GM12878 (cell line): Measurements from ENCODE around the gene IQGAP3. TPM values are rescaled to one million over a fixed set of nuclear protein-coding genes. Genes with fewer than 3 reads are reported as not detected.

Experiments used
- ATAC-seq: fragments of 200-7000 bp; cut with Tn5 transposase; 3 replicates; pipeline ENCODE4 v1.9.1; 2020; ENCODE audit warnings: mild to moderate bottlenecking, moderate library complexity
- BruUV-seq: library from RNA; stranded (reverse); fragments of 400-500 nt; replicated peaks from 2 replicates; lab custom pipeline; 2021; lab: Mats Ljungman, UMichigan
- CTCF ChIA-PET: fragments of 300-600 bp; sonication (Branson Sonifier 250); formaldehyde crosslinking; extraction: SDS; loops from one replicate; lab custom pipeline; 2021; ENCODE audit warnings: inconsistent platforms; lab: Yijun Ruan, JAX
- POLR2A ChIA-PET: fragments of 350-600 bp; formaldehyde crosslinking; extraction: SDS; loops from one replicate; lab custom pipeline; 2021; ENCODE audit warnings: inconsistent platforms; lab: Charles Lee
- RAD21 ChIA-PET: fragments of 300-600 bp; sonication (Branson Sonifier 250); formaldehyde crosslinking; loops from one replicate; lab custom pipeline; 2023; ENCODE audit warnings: antibody characterized with exemption; ENCODE audit not compliant: unreplicated experiment; lab: Charles Lee
- SMC1A ChIA-PET: fragments of 300-600 bp; sonication (Branson Sonifier 250); formaldehyde crosslinking; loops from one replicate; lab custom pipeline; 2023; ENCODE audit not compliant: unreplicated experiment, uncharacterized antibody; lab: Charles Lee
- DNase-seq: peaks from one replicate; pipeline ENCODE4 v3.0.0-alpha.2; 2011; ENCODE audit warnings: low read depth, low spot score
- FAIRE-seq: peaks from 3 replicates; lab custom pipeline; 2011; peaks lifted over from hg19 to GRCh38; lab: Jason Lieb, UNC
- H2AFZ ChIP-seq: 2 replicates; pipeline ENCODE4 v1.6.0; 2011; ENCODE audit warnings: low read depth, low read length, control low read depth; ENCODE audit not compliant: control insufficient read depth
- H3K27ac ChIP-seq: 2 replicates; pipeline ENCODE4 v1.5.1; 2011; ENCODE audit warnings: control low read depth; ENCODE audit not compliant: control insufficient read depth, insufficient read depth
- H3K27me3 ChIP-seq, 2 experiments: replicated peaks in 1 of 2; 2 replicates each; pipeline versions ENCODE4 v1.6.0 to v1.6.1; 2011; ENCODE audit warnings: low read length in 1 of 2; ENCODE audit not compliant: control insufficient read depth in 2 of 2, insufficient read depth in 2 of 2
- H3K36me3 ChIP-seq, 2 experiments: 2 replicates each; pipeline ENCODE4 v1.5.1; 2011; ENCODE audit warnings: low read length in 1 of 2; ENCODE audit not compliant: control insufficient read depth in 2 of 2, insufficient read depth in 2 of 2
- H3K4me1 ChIP-seq: 2 replicates; pipeline ENCODE4 v1.6.1; 2011; ENCODE audit warnings: mild to moderate bottlenecking, low read length, moderate library complexity, mixed read lengths; ENCODE audit not compliant: control insufficient read depth, insufficient read depth
- H3K4me2 ChIP-seq: 2 replicates; pipeline ENCODE4 v1.6.0; 2011; ENCODE audit warnings: control low read depth; ENCODE audit not compliant: control insufficient read depth, insufficient read depth
- H3K4me3 ChIP-seq: fragments of 200-600 bp; sonication (generic); 2 replicates; pipeline ENCODE4 v1.5.1; 2016
- H3K79me2 ChIP-seq: 2 replicates; pipeline ENCODE4 v1.6.0; 2011; ENCODE audit warnings: low read length; ENCODE audit not compliant: control insufficient read depth, insufficient read depth
- H3K9ac ChIP-seq: 2 replicates; pipeline ENCODE4 v1.8.0; 2011; ENCODE audit warnings: low read length, control low read depth, mixed read lengths; ENCODE audit not compliant: control insufficient read depth, insufficient read depth
- H3K9me3 ChIP-seq: replicated peaks from 3 replicates; pipeline ENCODE4 v1.5.1; 2011; ENCODE audit warnings: mild to moderate bottlenecking, low read length; ENCODE audit not compliant: control insufficient read depth, insufficient read depth
- H4K20me1 ChIP-seq: 2 replicates; pipeline ENCODE4 v1.6.0; 2011; ENCODE audit not compliant: control insufficient read depth, insufficient read depth
- BCL3 ChIP-seq: IDR thresholded peaks from 2 replicates; pipeline ENCODE4 v1.6.1; 2011; ENCODE audit warnings: borderline replicate concordance, low read depth, mild to moderate bottlenecking, moderate library complexity, low read length; ENCODE audit not compliant: insufficient read depth, poor library complexity, severe bottlenecking
- DPF2 ChIP-seq: fragments of 450-650 bp; IDR thresholded peaks from 2 replicates; pipeline ENCODE4 v1.6.1; 2017; ENCODE audit warnings: mild to moderate bottlenecking
- E2F4 ChIP-seq: IDR thresholded peaks from 2 replicates; pipeline ENCODE4 v1.6.1; 2012; ENCODE audit warnings: low read depth, low read length, improper control_type of control experiment
- FOXM1 ChIP-seq: IDR thresholded peaks from 2 replicates; pipeline ENCODE4 v1.6.1; 2012; ENCODE audit warnings: low read depth, mild to moderate bottlenecking, inconsistent platforms, low read length, moderate library complexity
- GATAD2B ChIP-seq: fragments of 450-650 bp; conservative IDR thresholded peaks from 2 replicates; pipeline ENCODE4 v1.6.1; 2017; ENCODE audit warnings: low read depth, mild to moderate bottlenecking, moderate library complexity
- NFYA ChIP-seq: IDR thresholded peaks from 2 replicates; pipeline ENCODE4 v1.6.1; 2011; ENCODE audit warnings: low read depth, mild to moderate bottlenecking, low read length, improper control_type of control experiment, borderline replicate concordance
- REST ChIP-seq: IDR thresholded peaks from 2 replicates; pipeline ENCODE4 v1.6.1; 2012; ENCODE audit warnings: mild to moderate bottlenecking, low read depth, low read length
- SIN3A ChIP-seq: IDR thresholded peaks from 2 replicates; pipeline ENCODE4 v1.6.1; 2012; ENCODE audit warnings: low read depth, low read length, improper control_type of control experiment
- SMARCA5 ChIP-seq: fragments of 450-650 bp; IDR thresholded peaks from 2 replicates; pipeline ENCODE4 v1.6.1; 2017; ENCODE audit warnings: mild to moderate bottlenecking
- YY1 ChIP-seq: IDR thresholded peaks from 2 replicates; pipeline ENCODE4 v1.6.1; 2011; ENCODE audit warnings: low read depth, mild to moderate bottlenecking, low read length
- ZNF217 ChIP-seq: fragments of 450-650 bp; IDR thresholded peaks from 2 replicates; pipeline ENCODE4 v1.6.1; 2017; ENCODE audit warnings: antibody characterized with exemption, mild to moderate bottlenecking
- ZZZ3 ChIP-seq: IDR thresholded peaks from 2 replicates; pipeline ENCODE4 v1.6.1; 2011; ENCODE audit warnings: low read depth; ENCODE audit not compliant: control insufficient read depth, insufficient read length
- WGBS: methylation state at CpG from one replicate; pipeline ENCODE4 v1.1.6; 2016; ENCODE audit warnings: low lambda C conversion rate; ENCODE audit not compliant: insufficient replicate concordance, insufficient coverage; ENCODE audit errors: missing lambda C conversion rate; 5-methylcytosine and 5-hydroxymethylcytosine counted together
- in situ Hi-C: fragments of 300-500 bp; cut with MboI; formaldehyde crosslinking; loops from 9 replicates; pipeline ENCODE4 v1.14.3; 2018; ENCODE audit warnings: mixed read lengths
- intact Hi-C: fragments of 100-400 bp; cut with micrococcal nuclease; formaldehyde crosslinking; loops from one replicate; pipeline ENCODE4 v1.14.2; 2022; ENCODE audit not compliant: unreplicated experiment
- polyA plus RNA-seq, 11 experiments: library from polyadenylated mRNA; depleted of rRNA in 4 of 11; unstranded in 6 of 11; stranded (reverse) in 5 of 11; fragments of >200 nt; fragmentation: Nextera tagmentation in 4 of 11; fragmentation: Illumina TruSeq in 1 of 11; extraction: Ambion mirVana in 4 of 11; extraction: Trizol in 1 of 11; gene quantifications; 1 replicate in 1 of 11; 2 replicates in 10 of 11; pipeline versions ENCODE4 v1.2.1 to v1.2.3, GENCODE V29; 2011 to 2016; ENCODE audit warnings: inconsistent platforms in 2 of 11, missing spikeins in 2 of 11, low read depth in 1 of 11
- total RNA-seq, 4 experiments: library from RNA; depleted of rRNA in 3 of 4; stranded (reverse); fragments of >200 nt in 3 of 4; fragmentation: Illumina TruSeq in 1 of 4; extraction: Trizol in 1 of 4; gene quantifications; 2 replicates each; pipeline versions ENCODE4 v1.2.1 to v1.2.3, GENCODE V29; 2013 to 2021

Gene IQGAP3
- total and polyA plus RNA-seq, 10 of the 15 experiments (the other 5 are each of a cell fraction or from before 2014, with no cell fraction given): 1.1 to 10.7 (median 7.9) TPM

- Histone ChIP-seq H3K9me3 (no peaks in the 10 kb centered on the region), H3K27me3 (no peaks in the 10 kb centered on the region), H2AFZ (no peak overlapping the region), H3K27ac (no peak overlapping the region), H3K9ac (no peak overlapping the region), H3K4me1 (no peaks in the 10 kb centered on the region), H3K79me2 (no peaks in the 10 kb centered on the region), H3K36me3 (peaks cover 0 to 2% of the 10 kb centered on the region in 2 experiments; a peak in 3 of 4 replicates), H3K4me3 (no peak overlapping the region), H4K20me1 (no peaks in the 10 kb centered on the region), H3K4me2 (no peak overlapping the region)
- in situ Hi-C loops (no loop called here), intact Hi-C loops (no loop called here)
- ATAC-seq: no peak
- no TSS peak for BruUV-seq
- no peak for FAIRE-seq
- ChIA-PET RAD21 (no interaction called here), SMC1A (no interaction called here), POLR2A (no interaction called here), CTCF (interaction anchor here (0.7 kb wide), 1 partner anchor 47 kb away, joined by 3 read pairs; no protein-coding TSS in a partner anchor)
- no peak for TF ChIP-seq GATAD2B
- DNase-seq: no peak
- 97% methylated on average over 2 of the region's 2 CpGs for WGBS
These were observed 23.0 kb downstream of the IQGAP3 start for GRCh38 chr1:156549390-156549789.

- Histone ChIP-seq H3K9me3 (no peaks in the 10 kb centered on the region), H3K4me1 (no peaks in the 10 kb centered on the region), H3K9ac (no peak overlapping the region), H3K27ac (no peak overlapping the region), H3K27me3 (no peaks in the 10 kb centered on the region), H2AFZ (no peak overlapping the region), H3K79me2 (no peaks in the 10 kb centered on the region), H3K4me3 (no peak overlapping the region), H4K20me1 (no peaks in the 10 kb centered on the region), H3K4me2 (no peak overlapping the region), H3K36me3 (peaks cover 0 to 2% of the 10 kb centered on the region in 2 experiments; a peak in 3 of 4 replicates)
- POLR2A ChIA-PET: interaction anchor here (0.9 kb wide), 1 partner anchor 208 kb away, joined by 5 read pairs; no protein-coding TSS in a partner anchor
- in situ Hi-C loops (no loop called here), intact Hi-C loops (no loop called here)
- BruUV-seq: no TSS peak
- DNase-seq: no peak
- CTCF ChIA-PET: interaction anchor here (1.1 to 1.6 kb wide), 3 partner anchors 67 to 161 kb away, joined by 3 read pairs; no protein-coding TSS in a partner anchor
- no peak for ATAC-seq
- no peak for TF ChIP-seq SIN3A
- no peak for TF ChIP-seq NFYA
- no peak for TF ChIP-seq DPF2
- no peak for TF ChIP-seq YY1
- no peak for TF ChIP-seq FOXM1
- no peak for TF ChIP-seq ZZZ3
- no peak for TF ChIP-seq ZNF217
- TF ChIP-seq SMARCA5: no peak
- TF ChIP-seq BCL3: no peak
- no peak for TF ChIP-seq REST
- TF ChIP-seq E2F4: no peak
- FAIRE-seq: no peak
- WGBS: 70% methylated on average over 8 of the region's 9 CpGs
- SMC1A ChIA-PET: no interaction called here
- RAD21 ChIA-PET: no interaction called here
These were observed 24.4 kb downstream of the IQGAP3 start for GRCh38 chr1:156547982-156548381.
